ENCODE results near the gene NDOR1. TPM values are rescaled to one million over a fixed set of nuclear protein-coding genes. Genes with fewer than 3 reads are reported as not detected.

Gene NDOR1
- total and polyA plus RNA-seq, 2 of the 8 experiments (the other 6 are each of a cell fraction or from before 2014, with no cell fraction given) = 25.7 to 32.3 TPM

DNA sequence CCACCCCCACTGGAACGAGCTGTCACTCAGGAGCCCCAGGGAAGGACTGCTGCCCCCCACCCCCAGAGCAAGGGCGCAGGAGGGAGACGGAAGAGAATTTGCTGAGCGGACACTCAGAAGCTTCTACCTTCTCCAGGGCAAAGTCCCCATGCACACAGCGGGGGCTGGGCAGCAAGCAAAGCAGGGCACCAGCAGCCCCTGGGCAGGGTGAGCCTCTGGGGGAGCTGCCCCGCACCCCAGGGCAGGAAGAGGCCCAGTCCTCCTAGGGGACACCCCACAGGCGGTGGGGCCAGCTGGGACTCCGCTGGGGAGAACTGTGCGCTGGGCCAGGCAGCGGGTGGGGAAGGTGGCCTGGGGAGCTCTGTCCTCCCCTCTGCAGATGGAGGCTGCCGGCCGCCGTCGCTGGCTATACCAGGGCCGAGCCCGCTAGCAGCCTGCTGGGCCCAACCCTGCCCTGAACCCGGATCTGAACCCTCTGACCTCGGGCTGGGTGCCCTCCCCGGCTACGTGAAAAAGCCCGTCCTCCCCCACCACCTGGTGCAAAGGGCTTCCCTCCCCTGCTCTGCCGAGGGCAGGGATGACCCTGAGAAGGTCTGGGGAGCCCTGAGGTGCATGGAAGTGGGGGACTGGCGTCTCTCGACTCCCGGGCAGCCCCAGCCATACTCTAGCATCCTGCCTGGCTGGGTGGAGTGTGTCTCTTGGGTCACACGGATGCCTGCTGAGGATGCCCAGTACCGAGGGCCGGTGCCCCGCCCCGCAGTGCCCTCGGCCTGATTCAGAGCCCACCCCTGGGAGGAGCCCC lies 24.6 kb downstream of the NDOR1 start:
- DNase-seq (ENCODE audit: low read depth in 1 of 2, low spot score in 2 of 2) = no peak
- Histone ChIP-seq H2AFZ (ENCODE audit: low read length) (no peak overlapping the region), H3K9ac (replicated peaks in 1 of 4; ENCODE audit: extremely low read depth in 1 of 4, low read depth in 3 of 4, low read length in 3 of 4) (no peak overlapping the region), H3K4me2 (ENCODE audit: insufficient read depth in 1 of 2, low read depth in 2 of 2, low read length in 2 of 2) (no peak overlapping the region), H3K18ac (ENCODE audit: extremely low read depth, low read length) (no peak overlapping the region), H3K27ac (ENCODE audit: low read depth, low read length) (no peak overlapping the region), H3K4me1 (replicated peaks in 1 of 4; ENCODE audit: control insufficient read depth in 3 of 4, insufficient read depth in 4 of 4, low read length in 3 of 4) (peaks cover 0 to 14% (median 3%) of the 10 kb centered on the region in 4 experiments; a peak in 4 of 7 replicates), H3K27me3 (replicated peaks in 1 of 4; ENCODE audit: control insufficient read depth in 3 of 4, extremely low read depth in 1 of 4, insufficient read depth in 3 of 4, low read length in 3 of 4) (no peaks in the 10 kb centered on the region; a peak in 1 of 7 replicates), H4K8ac (ENCODE audit: extremely low read depth, insufficient read depth, low read length) (no peak overlapping the region), H3K23ac (ENCODE audit: insufficient read length) (no peak overlapping the region), H3K79me1 (ENCODE audit: low read depth, low read length) (no peaks in the 10 kb centered on the region), H4K5ac (ENCODE audit: insufficient read length, low read depth, low read length) (no peak overlapping the region), H2BK15ac (ENCODE audit: low read length) (no peak overlapping the region), H3K4me3 (ENCODE audit: extremely low read depth in 1 of 4, insufficient read depth in 2 of 4, low read depth in 3 of 4, low read length in 4 of 4) (no peak overlapping the region), H3K36me3 (ENCODE audit: control insufficient read depth in 2 of 4, insufficient read depth in 4 of 4, low read length in 3 of 4) (no peaks in the 10 kb centered on the region), H3K23me2 (ENCODE audit: low read depth, low read length) (no peaks in the 10 kb centered on the region; the same call in 1 of the 2 replicates), H2BK5ac (ENCODE audit: low read depth, low read length) (no peak overlapping the region), H4K20me1 (replicated peaks in 1 of 2; ENCODE audit: control insufficient read depth in 1 of 2, insufficient read depth in 2 of 2, low read length in 2 of 2) (peaks cover 0 to 1% of the 10 kb centered on the region in 2 experiments), H3K79me2 (ENCODE audit: control insufficient read depth in 1 of 2, insufficient read depth in 2 of 2, low read length in 2 of 2) (no peaks in the 10 kb centered on the region), H3K14ac (ENCODE audit: insufficient read length) (no peak overlapping the region), H2AK5ac (ENCODE audit: low read depth, low read length) (no peak overlapping the region), H2BK12ac (ENCODE audit: low read depth, low read length) (no peak overlapping the region), H4K91ac (replicated peaks; ENCODE audit: insufficient read length, low read length) (no peak overlapping the region), H3K9me3 (ENCODE audit: insufficient read depth in 2 of 2, low read depth in 1 of 2, low read length in 1 of 2) (no peaks in the 10 kb centered on the region), H3K56ac (replicated peaks; ENCODE audit: insufficient read length, low read depth, low read length) (no peak overlapping the region), H2BK120ac (replicated peaks; ENCODE audit: low read depth, low read length) (no peak overlapping the region), H3K4ac (replicated peaks; ENCODE audit: insufficient read length, low read depth, low read length) (no peak overlapping the region), H2BK20ac (ENCODE audit: low read length) (no peak overlapping the region)
- ChIA-PET CTCF (ENCODE audit: partially characterized antibody) (interaction anchor here (0.6 to 20.2 kb wide), 13 partner anchors 12 to 259 kb away, joined by 3 to 204 read pairs (median 4); partner anchors contain the start of genes ANAPC2, SSNA1 and TOR4A), POLR2A (ENCODE audit: partially characterized antibody) (interaction anchor here (0.7 to 69.9 kb wide), 5 partner anchors 16 to 43 kb away, joined by 3 to 1462 read pairs (median 6); partner anchors contain the start of genes NELFB, STPG3, TOR4A and TPRN)
- no peak for FAIRE-seq
- 81% methylated on average over 18 of the region's 31 CpGs; no CpG with 5 or more reads in 1 of the 2 experiments for WGBS, 2 experiments (ENCODE audit: extremely low coverage in 1 of 2, insufficient coverage in 1 of 2, insufficient read length in 1 of 2, insufficient replicate concordance in 2 of 2, low coverage in 1 of 2, low lambda C conversion rate in 2 of 2, missing lambda C conversion rate in 1 of 2)
- TF ChIP-seq BACH1 (IDR thresholded peaks at IDR 0.05; ENCODE audit: low read length) = no peak
- TF ChIP-seq CBX8 (IDR thresholded peaks at IDR 0.05; ENCODE audit: borderline replicate concordance, low read depth, low read length) = no peak
- TF ChIP-seq TEAD4 (IDR thresholded peaks at IDR 0.05; ENCODE audit: low read depth, low read length) = no peak
- TF ChIP-seq TCF12 (IDR thresholded peaks at IDR 0.05; ENCODE audit: low read depth, low read length) = no peak
- TF ChIP-seq ZNF274 (IDR thresholded peaks at IDR 0.05; ENCODE audit: borderline replicate concordance, extremely low read depth, low read length) = no peak
- no peak for TF ChIP-seq GTF2F1 (IDR thresholded peaks at IDR 0.05; ENCODE audit: borderline replicate concordance, low read depth, low read length)
- TF ChIP-seq, protein P1, sequence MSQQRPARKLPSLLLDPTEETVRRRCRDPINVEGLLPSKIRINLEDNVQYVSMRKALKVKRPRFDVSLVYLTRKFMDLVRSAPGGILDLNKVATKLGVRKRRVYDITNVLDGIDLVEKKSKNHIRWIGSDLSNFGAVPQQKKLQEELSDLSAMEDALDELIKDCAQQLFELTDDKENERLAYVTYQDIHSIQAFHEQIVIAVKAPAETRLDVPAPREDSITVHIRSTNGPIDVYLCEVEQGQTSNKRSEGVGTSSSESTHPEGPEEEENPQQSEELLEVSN (IDR thresholded peaks at IDR 0.05) = no peak
- TF ChIP-seq SP4 (IDR thresholded peaks at IDR 0.05; ENCODE audit: low read length) = no peak
- no peak for TF ChIP-seq JUN (IDR thresholded peaks at IDR 0.05; ENCODE audit: low read depth, low read length)
- no peak for TF ChIP-seq HDAC2 (IDR thresholded peaks at IDR 0.05; ENCODE audit: borderline replicate concordance in 1 of 2, low read depth in 2 of 2, low read length in 2 of 2)

Data from H1 (cell line).